Natural killer cell (primary cell): ENCODE measurements around the gene RNASE13. TPM values are rescaled to one million over a fixed set of nuclear protein-coding genes. Genes with fewer than 3 reads are reported as not detected.

Source experiments
- ATAC-seq, 3 donors: fragments of 150-1000 bp in 2 of 3; fragments of 200-7000 bp in 1 of 3; cut with Tn5 transposase; 1 replicate in 1 of 3; 2 replicates in 2 of 3; pipeline ENCODE4 v1.10.0; 2021; ENCODE audit warnings: mild to moderate bottlenecking in 2 of 3, moderate library complexity in 2 of 3
- DNase-seq, 2 donors: peaks; one replicate each; pipeline versions ENCODE4 v3.0.0 to v3.0.0-alpha.2; 2013 to 2021; ENCODE audit warnings: mixed read lengths in 1 of 2
- H3K27ac ChIP-seq: one replicate; pipeline ENCODE4 v1.5.1; 2013; ENCODE audit warnings: mild to moderate bottlenecking, low read length
- H3K27me3 ChIP-seq: one replicate; pipeline ENCODE4 v1.6.1; 2013; ENCODE audit warnings: low read length; ENCODE audit not compliant: control insufficient read depth, insufficient read depth
- H3K36me3 ChIP-seq: one replicate; pipeline ENCODE4 v1.6.1; 2013; ENCODE audit warnings: low read length; ENCODE audit not compliant: control insufficient read depth, insufficient read depth
- H3K4me1 ChIP-seq: one replicate; pipeline ENCODE4 v1.6.1; 2013; ENCODE audit warnings: low read length; ENCODE audit not compliant: control insufficient read depth, insufficient read depth
- H3K4me3 ChIP-seq: one replicate; pipeline ENCODE4 v1.5.1; 2013; ENCODE audit warnings: low read length
- H3K9me3 ChIP-seq: one replicate; pipeline ENCODE4 v1.6.1; 2013; ENCODE audit warnings: low read length; ENCODE audit not compliant: control insufficient read depth, insufficient read depth
- H3K27ac Mint-ChIP-seq, 2 donors: one replicate each; pipeline ENCODE4 v1.8.0; 2022; ENCODE audit warnings: mild to moderate bottlenecking in 2 of 2, mixed read lengths in 2 of 2, moderate library complexity in 1 of 2
- H3K27me3 Mint-ChIP-seq, 2 donors: one replicate each; pipeline ENCODE4 v1.8.0; 2022; ENCODE audit warnings: low read depth in 2 of 2, mixed read lengths in 2 of 2
- H3K36me3 Mint-ChIP-seq: one replicate; pipeline ENCODE4 v1.8.0; 2022; ENCODE audit warnings: mixed read lengths
- H3K4me1 Mint-ChIP-seq, 2 donors: one replicate each; pipeline ENCODE4 v1.8.0; 2022; ENCODE audit warnings: mixed read lengths in 2 of 2
- H3K4me3 Mint-ChIP-seq: one replicate; pipeline ENCODE4 v1.8.0; 2022; ENCODE audit warnings: mild to moderate bottlenecking, moderate library complexity, mixed read lengths
- H3K9me3 Mint-ChIP-seq, 2 donors: one replicate each; pipeline ENCODE4 v1.8.0; 2022; ENCODE audit warnings: mixed read lengths in 2 of 2
- WGBS: methylation state at CpG from one replicate; pipeline ENCODE4 v1.1.7; 2013; ENCODE audit warnings: missing lambda C conversion rate; ENCODE audit not compliant: insufficient coverage; 5-methylcytosine and 5-hydroxymethylcytosine counted together
- intact Hi-C: fragments of 100-400 bp; cut with micrococcal nuclease; formaldehyde crosslinking; loops from one replicate; pipeline ENCODE4 v1.14.2; 2022
- total RNA-seq, 4 donors: library from RNA; stranded (reverse); fragments of 120-200 nt in 1 of 4; gene quantifications; one replicate each; pipeline versions ENCODE4 v1.2.3 to v1.2.4, GENCODE V29; 2013 to 2022
- TF ChIP-seq, protein P1 (sequence below): fragments of 200-600 bp; IDR thresholded peaks from one replicate; pipeline ENCODE4 v1.8.0; 2022; ENCODE audit warnings: antibody characterized with exemption

Gene RNASE13
- total RNA-seq, 3 donors from 2014 or later (not counting 1 experiment from before 2014, with no cell fraction given) = not detected

DNA sequence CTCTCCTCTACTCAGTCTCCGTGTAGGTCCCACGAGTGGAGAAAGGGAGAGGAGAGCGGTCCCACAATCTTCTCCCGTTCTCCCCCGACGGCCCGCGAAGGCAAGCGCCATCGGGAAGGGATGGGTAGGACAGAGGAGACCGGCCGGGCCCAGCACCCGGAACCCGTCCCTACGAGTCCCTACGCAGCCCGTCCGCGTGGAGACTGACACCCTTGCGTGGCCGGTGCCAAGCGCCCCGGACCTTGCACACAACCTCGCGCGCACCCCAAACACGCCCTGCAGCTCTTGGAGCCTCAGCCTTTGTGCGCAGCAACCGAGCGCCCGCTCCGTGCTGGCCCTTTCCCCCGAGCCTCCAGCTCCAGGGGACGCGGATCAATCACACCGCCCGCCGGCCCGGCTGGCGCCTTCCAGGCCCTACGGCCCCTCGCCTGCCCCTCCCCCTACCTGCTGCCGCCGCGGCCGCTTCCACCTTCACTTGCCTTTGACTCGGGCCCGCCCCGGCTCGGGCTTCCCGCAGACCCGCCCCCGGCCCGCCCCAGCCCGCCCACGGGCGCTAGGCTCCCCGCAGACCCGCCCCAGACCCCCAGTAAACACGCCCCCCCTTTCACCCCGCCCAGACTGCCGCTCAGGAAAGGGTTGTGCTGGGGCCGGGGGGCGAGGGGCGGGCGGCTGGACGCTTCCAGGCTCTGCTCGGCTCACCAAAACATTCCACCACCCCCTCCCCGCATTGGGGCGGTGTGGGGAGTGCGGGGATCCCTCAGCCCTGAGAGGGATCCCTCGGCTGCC, 9.8 kb downstream of the RNASE13 start, which contains the start of gene NDRG2:
TSS of gene NDRG2 (minus strand) at position 477 of the 786 bp plus-strand sequence. CDS start 1,746 bp downstream, outside the sequence.
- Histone ChIP-seq H3K4me1 (peaks cover 23% of the 10 kb centered on the region), H3K4me3 (peak within 1 kb of the TSS; percentile 81), H3K9me3 (no peaks in the 10 kb centered on the region), H3K27ac (no peak within 1 kb of the TSS), H3K36me3 (no peaks in the 10 kb centered on the region), H3K27me3 (peaks cover 2% of the 10 kb centered on the region)
- DNase-seq = peak; percentile 56 to 85
- Mint-ChIP-seq H3K4me3 (peak within 1 kb of the TSS; percentile 84), H3K27me3 (peaks cover 0 to 15% of the 10 kb centered on the region in 2 donors), H3K36me3 (no peaks in the 10 kb centered on the region), H3K4me1 (peaks cover 7 to 13% of the 10 kb centered on the region in 2 donors), H3K9me3 (no peaks in the 10 kb centered on the region), H3K27ac (peak within 1 kb of the TSS in 1 of 2 donors; percentile 67)
- TF ChIP-seq, protein P1, sequence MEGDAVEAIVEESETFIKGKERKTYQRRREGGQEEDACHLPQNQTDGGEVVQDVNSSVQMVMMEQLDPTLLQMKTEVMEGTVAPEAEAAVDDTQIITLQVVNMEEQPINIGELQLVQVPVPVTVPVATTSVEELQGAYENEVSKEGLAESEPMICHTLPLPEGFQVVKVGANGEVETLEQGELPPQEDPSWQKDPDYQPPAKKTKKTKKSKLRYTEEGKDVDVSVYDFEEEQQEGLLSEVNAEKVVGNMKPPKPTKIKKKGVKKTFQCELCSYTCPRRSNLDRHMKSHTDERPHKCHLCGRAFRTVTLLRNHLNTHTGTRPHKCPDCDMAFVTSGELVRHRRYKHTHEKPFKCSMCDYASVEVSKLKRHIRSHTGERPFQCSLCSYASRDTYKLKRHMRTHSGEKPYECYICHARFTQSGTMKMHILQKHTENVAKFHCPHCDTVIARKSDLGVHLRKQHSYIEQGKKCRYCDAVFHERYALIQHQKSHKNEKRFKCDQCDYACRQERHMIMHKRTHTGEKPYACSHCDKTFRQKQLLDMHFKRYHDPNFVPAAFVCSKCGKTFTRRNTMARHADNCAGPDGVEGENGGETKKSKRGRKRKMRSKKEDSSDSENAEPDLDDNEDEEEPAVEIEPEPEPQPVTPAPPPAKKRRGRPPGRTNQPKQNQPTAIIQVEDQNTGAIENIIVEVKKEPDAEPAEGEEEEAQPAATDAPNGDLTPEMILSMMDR = no peak
- peak; percentile 84 to 90 (median 89) for ATAC-seq
- intact Hi-C loops = no loop called here
- 2% methylated on average over 55 of the region's 72 CpGs for WGBS

DNA sequence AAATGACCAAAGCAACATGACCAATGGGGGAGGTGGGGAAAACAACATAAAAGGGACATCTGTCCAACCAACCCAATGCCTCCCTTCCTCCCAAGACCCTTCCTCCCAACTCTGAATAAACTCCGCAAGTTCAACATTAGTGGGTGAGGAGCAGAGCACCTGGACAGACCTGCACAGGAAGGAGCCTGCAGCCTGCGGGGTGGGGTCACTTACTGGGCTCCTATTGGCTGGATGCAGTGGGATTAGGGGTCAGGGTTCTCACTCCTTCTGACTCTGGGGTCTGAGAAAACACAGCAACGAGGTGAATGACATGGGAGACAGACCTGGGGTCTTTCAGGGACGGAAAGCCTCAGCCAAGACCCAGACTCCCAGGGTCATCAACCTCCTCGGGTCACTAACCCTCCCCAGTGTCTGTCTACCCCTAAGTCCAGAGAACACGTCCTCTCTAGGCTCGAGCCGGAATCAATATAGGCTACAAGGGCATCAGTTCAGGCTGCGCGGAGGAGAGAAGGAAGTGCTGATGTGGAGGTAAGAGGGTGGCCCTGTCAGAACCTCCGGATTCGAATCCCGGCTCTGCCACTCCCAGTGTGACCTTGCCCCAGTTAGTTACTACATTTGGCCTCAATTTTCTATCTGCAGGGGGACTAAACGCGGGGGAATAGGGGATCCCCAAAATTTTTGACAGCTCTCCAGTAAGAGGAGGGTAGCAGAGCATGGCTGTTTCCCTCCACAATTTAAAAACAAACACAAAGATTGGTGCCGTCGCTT, 10.6 kb downstream of the RNASE13 start:
- no peaks in the 10 kb centered on the region for H3K9me3 ChIP-seq
- Mint-ChIP-seq H3K4me1 (peaks cover 7 to 13% of the 10 kb centered on the region in 2 donors), H3K9me3 (no peaks in the 10 kb centered on the region), H3K4me3 (peak overlapping the region; percentile 80), H3K36me3 (no peaks in the 10 kb centered on the region), H3K27me3 (peaks cover 0 to 15% of the 10 kb centered on the region in 2 donors), H3K27ac (peak overlapping the region in 1 of 2 donors; percentile 67)
- peak in 1 of 3 donors; percentile 7 for ATAC-seq
- H3K27ac ChIP-seq = no peak overlapping the region
- 27% methylated on average over 17 of the region's 17 CpGs for WGBS
- intact Hi-C loops = no loop called here
- peaks cover 23% of the 10 kb centered on the region for H3K4me1 ChIP-seq
- TF ChIP-seq, protein P1 = no peak
- no peaks in the 10 kb centered on the region for H3K36me3 ChIP-seq
- DNase-seq = peak in 1 of 2 donors; percentile 47
- H3K4me3 ChIP-seq = peak overlapping the region; percentile 81
- peaks cover 2% of the 10 kb centered on the region for H3K27me3 ChIP-seq

DNA sequence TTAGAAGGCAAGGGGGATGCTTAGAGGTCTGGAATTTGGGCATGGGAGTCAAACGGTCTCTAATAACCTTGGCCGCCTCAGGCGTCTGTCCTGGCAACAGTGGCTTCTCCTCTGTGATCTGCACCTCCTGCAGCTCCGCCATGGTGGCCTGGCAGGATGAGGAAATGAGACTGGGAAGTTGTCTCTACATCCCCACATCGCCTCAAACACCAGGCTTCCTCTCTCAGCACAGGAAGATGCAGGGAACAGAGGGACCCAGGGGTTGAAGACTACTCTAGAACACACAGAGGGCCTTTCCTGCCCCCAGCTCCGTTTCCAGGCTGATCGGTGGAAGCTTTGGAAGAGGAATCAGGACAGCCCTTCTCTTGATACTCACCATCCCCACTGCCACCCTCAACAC, 11.4 kb downstream of the RNASE13 start:
- H3K4me3 ChIP-seq = no peak overlapping the region
- intact Hi-C loops = no loop called here
- no peak for DNase-seq
- WGBS = 69% methylated on average over 7 of the region's 7 CpGs
- no peak for ATAC-seq
- no peaks in the 10 kb centered on the region for H3K9me3 ChIP-seq
- no peak overlapping the region for H3K27ac ChIP-seq
- H3K4me1 ChIP-seq = peaks cover 23% of the 10 kb centered on the region
- TF ChIP-seq, protein P1 = no peak
- Mint-ChIP-seq H3K27me3 (peaks cover 0 to 15% of the 10 kb centered on the region in 2 donors), H3K9me3 (no peaks in the 10 kb centered on the region), H3K4me3 (peak overlapping the region; percentile 18), H3K4me1 (peaks cover 7 to 13% of the 10 kb centered on the region in 2 donors), H3K36me3 (no peaks in the 10 kb centered on the region), H3K27ac (peak overlapping the region in 1 of 2 donors; percentile 10)
- no peaks in the 10 kb centered on the region for H3K36me3 ChIP-seq
- H3K27me3 ChIP-seq = peaks cover 2% of the 10 kb centered on the region
